Fibroblast of skin of right biceps (primary cell): ENCODE results near the gene TDRD7.

Source experiments
- DNase-seq: peaks from one replicate; pipeline ENCODE4 v3.0.0-alpha.2; 2013

TDRD7 gene

GRCh38 chr9:97387504-97387886 lies 24.4 kb upstream of the TDRD7 start:
- no peak for DNase-seq

DNA sequence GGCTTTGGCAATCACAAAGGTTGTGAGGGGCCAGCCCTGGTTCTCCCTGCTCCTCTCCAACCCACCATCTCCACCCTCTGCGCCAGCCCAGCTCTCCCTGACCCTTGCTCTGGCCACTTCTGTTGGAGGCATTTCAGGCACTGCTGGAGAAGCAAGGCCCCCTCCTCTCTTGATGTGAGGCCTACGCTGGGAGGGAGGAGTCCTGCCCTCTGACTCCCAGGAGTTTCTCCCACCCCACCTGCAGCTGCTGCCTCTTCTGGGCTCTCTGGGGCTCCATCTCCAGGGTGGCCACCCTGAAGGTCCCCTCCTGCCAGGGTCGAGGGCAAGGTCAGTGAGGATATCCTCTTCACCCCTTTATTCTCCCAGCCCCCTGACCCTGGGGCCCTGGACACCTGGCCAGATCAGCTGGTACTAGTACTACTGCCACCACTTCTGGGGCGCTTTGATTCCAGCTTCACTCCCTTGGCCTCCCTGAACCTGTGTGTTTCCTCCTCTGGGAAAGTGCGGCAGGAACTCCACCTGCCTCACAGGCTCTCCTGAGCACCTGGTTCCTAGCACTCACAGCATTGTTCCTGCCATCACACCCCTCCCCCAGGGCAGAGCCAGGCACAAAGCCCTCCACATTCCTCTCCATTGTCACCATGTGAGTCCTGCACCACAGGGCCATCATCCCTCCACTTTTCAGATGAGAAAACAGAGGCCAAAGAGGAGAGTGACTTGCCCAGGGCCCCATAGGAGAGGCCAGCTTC lies 23.8 kb upstream of the TDRD7 start:
- DNase-seq, result no peak

DNA sequence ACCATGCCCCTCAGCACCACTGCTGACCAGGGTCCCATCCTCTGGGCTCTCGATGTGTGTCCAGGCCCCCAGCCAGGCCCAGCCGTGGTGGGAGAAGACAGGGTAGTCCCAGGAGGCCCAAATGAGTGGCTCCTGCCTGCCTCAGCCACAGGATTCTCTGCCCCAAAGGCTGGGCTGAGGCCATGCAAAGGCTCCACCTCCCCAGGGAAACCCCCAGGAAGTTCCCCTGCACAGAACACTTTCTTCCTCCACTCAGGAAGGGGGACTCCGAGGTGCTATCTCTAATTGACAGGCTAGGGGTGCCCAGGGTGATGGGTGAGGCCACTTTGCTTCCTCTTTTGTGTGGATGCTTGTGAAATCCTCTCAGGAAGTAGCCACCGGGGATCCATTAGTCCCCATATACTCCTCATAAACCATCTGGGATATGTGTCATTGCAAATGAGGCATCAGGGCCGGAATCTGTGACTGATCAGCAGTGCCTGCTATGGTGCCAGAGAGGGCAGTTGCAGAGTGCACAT lies 23.1 kb upstream of the TDRD7 start:
- no peak for DNase-seq

GRCh38 chr9:97389249-97389648 lies 22.6 kb upstream of the TDRD7 start:
- DNase-seq, result no peak

DNA sequence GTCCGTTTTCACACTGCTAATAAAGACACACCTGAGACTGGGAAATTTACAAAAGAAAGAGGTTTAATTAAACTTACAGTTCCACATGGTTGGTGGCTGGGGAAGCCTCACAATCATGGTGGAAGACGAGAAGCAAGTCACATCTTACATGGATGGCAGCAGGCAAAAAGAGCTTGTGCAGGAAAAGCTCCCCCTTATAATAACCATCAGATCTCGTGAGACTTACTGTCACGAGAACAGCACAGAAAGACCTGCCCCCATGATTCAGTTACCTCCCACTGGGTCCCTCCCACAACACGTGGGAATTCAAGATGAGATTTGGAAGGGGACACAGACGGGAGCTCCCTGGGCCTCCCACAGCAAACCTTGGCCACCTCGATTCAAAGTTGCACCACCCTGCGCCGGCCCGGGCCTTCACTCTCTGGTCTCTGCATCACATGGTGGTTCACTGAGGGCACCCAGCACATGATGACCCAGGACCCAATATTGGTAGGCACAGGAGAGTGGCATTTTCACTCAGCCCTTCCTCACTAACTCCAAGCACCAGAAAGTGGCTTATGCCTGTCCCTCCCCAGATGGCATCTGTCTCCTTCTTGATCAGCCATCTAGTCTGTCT lies 21.0 kb upstream of the TDRD7 start:
- no peak for DNase-seq

- no peak for DNase-seq
Measured at GRCh38 chr9:97394881-97395280, 17.0 kb upstream of the TDRD7 start.

GRCh38 chr9:97395745-97396144 lies 16.2 kb upstream of the TDRD7 start:
- DNase-seq, result no peak

DNA sequence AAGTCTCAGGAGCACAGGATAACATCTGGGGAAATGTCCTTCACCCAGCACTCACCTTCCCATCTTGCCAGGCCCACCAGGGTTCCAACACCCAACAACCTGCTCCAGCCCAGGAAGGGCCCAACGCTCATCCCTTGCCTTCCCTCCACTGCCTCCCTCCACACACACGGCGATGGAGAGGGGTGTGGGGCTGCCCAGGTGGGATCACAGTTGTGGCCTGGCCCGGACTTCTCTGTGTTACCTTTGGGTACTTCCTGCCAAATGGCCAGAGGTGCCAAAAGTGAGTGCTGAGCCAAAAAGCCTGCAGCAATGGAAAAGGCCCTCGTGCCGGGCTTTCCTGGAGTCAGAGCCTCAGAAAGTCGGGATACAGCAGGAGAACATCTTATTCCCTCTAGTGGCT lies 15.6 kb upstream of the TDRD7 start:
- no peak for DNase-seq

GRCh38 chr9:97397220-97397619 lies 14.7 kb upstream of the TDRD7 start:
- DNase-seq, result peak; percentile 6

- peak; percentile 59 for DNase-seq
Measured at GRCh38 chr9:97398999-97399758, 12.7 kb upstream of the TDRD7 start.

- DNase-seq, result no peak
Measured at GRCh38 chr9:97403746-97404316, 8.1 kb upstream of the TDRD7 start.

- no peak for DNase-seq
Measured at GRCh38 chr9:97405551-97405950, 6.3 kb upstream of the TDRD7 start.

DNA sequence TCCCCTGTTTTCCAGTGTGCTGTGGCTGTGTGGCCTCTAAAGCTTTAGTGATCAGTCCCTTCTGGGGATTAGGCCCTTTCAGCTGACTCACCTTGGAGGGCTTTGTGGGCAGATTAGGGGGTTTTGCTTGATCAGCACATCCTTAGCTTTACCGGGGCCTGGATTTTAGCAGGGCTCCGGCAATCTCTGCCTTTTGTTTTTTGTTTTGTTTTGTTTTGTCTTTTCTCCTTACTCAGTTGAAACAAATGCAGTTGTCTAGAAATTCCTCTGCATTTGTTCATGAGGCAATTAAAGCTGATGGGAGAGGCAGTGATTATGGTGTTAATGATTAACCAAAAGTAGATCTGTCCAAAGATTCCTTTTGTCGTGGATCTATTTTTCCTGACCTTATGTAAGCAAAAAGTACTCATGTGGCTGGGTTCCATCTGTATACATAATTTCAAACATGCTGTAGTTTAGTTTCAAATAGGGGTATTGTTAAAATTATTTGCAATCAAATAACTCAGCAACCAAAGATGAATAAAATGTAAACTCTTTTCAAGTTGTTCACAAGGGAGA lies 5.2 kb upstream of the TDRD7 start:
- no peak for DNase-seq

GRCh38 chr9:97408562-97408961 lies 3.3 kb upstream of the TDRD7 start:
- no peak for DNase-seq

GRCh38 chr9:97411440-97411788 lies 482 bp upstream of the TDRD7 start:
- DNase-seq, result no peak

GRCh38 chr9:97412626-97413385 lies 910 bp downstream of the TDRD7 start:
- DNase-seq, result no peak

DNA sequence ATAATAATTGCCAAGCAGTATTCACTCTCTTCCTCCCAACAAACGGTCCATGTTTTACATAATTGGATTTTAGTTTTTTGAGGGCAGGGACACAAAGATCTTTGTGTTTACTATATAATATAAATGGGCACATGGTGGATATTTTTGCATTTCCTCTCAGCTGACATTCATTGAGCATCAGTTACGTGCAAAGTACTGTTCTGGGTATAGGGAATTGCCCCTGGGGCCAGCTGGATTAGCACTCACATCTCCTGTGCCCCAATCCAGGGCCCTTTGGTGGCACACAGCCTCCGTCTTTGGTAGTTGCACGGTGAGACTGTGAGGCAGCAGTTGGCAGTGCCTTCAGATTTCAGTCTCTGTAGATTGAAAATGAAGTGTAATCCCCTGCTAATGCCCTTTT lies 1.6 kb downstream of the TDRD7 start:
- no peak for DNase-seq

DNA sequence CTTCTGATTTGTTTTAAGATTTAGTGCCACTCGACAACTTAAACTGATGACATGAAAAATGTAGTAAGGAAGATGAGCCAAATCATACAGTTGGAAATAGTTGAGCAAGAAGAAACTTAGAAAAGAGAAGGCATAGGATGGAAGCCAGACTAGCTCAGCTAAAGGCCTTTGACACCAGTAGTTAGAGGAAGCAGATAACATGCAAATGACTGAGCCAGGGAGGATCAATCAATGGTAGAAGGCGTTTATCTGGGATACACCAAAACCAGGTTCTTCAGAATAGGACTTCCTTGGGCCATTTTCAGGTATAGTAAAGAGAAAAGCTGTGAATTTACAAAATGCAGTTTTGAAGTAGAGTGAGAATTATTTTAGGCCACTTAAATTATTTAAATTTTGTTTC lies 3.2 kb downstream of the TDRD7 start:
- no peak for DNase-seq

GRCh38 chr9:97418880-97419279 lies 7.0 kb downstream of the TDRD7 start:
- no peak for DNase-seq

GRCh38 chr9:97419309-97419867 lies 7.5 kb downstream of the TDRD7 start:
- peak; percentile 50 for DNase-seq

- DNase-seq, result no peak
Measured at GRCh38 chr9:97425336-97425972, 13.6 kb downstream of the TDRD7 start.

GRCh38 chr9:97425973-97426336 lies 14.1 kb downstream of the TDRD7 start:
- DNase-seq, result no peak
